NCI-H82 treated with DMSO at 0.1 percent for 48 hours (cell line): ENCODE measurements around the gene ITPK1.

Experiments used
- DNase-seq: peaks from one replicate; lab custom pipeline; 2025; ENCODE audit not compliant: unreplicated experiment; lab: John Stamatoyannopoulos, UW

The ITPK1 gene

DNA sequence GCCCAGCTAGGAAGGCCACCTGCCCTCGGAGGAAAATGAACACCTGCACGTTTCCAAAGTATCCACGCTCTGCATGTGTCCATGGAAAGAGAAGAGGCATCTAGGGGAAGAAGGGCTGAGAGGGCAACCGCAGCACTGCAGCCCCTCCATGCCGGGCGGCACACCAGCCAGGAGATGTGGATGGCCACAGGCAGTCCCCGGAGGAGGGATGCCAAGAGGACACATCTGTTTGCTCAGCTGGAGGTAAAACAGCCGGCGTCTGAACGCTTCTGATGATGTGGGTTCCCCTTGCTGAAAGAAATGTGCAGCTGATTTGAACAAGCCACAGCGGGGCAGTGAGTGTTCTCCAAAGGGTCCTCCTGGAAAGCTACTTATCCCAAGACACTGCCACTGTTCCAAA is 158.8 kb downstream of the ITPK1 start:
- no peak for DNase-seq

DNA sequence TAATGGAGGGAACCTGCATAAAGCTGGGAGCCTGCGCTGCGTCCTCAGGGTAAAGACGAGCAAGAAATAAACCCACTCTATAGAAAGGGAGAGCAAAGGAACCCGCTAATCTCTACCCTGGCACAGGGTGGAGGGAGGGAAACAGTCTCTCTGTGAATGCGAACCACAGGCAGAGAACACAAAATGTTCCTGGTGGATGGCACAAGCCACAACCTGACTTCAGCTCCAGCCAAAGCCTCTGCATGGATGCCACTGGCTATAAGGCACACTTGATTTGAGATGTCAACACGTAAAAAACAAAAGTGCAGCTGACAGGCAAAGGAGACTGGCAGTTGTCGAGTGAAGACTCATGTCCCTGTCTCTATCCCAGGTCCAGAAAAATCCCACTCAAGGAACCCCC is 160.3 kb downstream of the ITPK1 start:
- no peak for DNase-seq

DNA sequence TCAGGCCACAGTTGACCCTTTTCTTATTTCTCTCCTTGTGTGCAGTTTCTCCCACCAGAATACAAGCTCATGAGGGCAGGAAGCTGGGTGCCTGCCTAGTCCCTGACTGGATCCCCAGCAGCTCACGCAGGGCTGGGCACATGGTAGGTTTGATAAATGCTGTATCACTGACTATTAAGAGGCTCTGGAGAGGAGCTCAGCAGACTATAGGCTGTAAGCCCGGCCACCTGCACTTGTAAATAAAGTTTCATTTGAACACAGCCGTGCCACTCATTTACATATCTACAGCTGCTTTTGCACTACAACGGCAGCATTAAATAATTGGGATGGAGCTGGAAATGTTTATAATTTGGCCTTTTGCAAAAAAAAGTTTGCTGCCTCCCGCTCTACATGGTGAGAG is 160.8 kb downstream of the ITPK1 start:
- no peak for DNase-seq

DNA sequence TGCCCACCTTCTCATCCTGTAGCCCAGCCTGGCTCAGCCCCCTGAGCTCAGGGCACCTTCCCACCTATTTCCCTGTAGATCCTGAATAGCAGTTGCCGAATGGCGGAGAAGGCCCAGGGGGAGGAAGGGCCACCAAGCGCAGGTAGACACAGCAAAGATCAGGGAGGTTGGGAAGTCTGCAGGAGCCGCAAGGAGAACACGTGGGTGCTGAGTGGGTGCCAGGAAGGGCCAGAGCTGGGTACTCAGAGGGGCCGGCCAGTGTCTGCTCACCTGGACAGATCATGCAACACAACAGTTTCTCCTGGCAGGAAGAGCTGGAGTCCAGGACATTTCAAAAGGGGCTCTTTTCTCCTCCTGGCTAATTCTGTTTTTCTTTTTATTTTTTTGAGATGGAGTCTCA is 162.2 kb downstream of the ITPK1 start:
- DNase-seq, result no peak

DNA sequence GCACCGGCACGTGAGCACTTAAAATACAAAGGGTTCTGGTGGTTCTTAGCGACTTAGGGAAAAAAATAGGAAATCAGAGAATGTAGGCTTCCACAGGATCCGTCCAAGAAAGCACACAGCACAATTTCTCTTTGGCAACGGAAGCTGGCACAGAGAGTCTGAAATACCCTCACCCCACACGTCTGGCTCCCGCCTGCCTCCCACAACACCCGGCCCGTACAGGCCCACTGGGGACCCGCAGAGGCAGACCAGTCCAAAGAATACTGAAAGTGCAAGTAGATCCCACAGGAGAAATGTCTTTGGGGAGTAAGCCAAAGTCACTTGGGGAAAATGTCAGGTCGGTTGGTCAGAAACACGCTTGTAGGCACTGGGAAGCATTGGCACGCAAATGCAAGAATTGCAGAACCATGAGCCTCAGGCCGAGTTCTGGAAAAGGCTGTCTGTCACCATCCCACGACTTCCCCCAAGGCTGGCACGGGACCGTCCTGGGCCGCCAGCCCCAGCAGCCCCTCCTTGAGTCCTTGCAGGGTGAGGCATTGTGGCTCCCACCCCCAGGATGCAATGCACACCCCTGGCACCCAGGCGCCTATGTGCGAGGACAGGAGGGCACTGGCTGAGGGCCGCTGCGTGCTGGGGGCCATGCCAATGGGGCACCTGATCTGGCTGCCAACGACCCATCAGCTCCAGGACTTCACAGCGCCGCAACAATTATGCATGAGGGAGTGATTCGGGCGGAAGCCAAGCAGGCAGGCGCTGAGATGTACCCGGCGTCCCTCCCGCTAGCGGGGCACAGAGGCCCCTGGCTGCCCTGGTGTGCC is 163.0 kb downstream of the ITPK1 start:
- no peak for DNase-seq

DNA sequence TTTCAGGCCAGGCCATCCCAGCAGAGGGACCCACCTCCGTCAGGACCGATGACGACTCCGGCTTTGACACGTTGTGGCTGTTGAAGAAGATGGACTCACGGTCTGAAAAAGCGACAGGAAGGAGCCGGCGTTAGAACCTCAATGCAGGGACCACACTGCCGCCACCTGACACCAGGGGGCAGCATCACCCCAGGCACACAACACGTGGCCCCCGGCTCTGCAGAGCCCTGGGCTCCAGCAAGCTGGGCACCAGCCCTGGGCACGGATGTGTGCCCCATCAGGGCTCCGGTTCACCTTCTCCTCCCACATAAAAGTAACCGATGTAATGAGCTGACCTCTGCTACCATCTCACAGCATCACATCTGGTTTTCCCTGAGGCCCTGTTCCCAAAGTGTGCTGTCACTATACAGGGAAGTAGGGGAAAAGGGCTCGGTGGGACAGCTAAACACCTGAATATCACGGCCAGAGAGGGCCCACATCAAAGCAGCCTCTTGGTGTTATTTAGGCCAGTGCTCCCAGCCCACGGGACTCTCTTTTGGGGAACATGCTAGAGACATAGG is 163.7 kb downstream of the ITPK1 start:
- DNase-seq, result peak; percentile 38

DNA sequence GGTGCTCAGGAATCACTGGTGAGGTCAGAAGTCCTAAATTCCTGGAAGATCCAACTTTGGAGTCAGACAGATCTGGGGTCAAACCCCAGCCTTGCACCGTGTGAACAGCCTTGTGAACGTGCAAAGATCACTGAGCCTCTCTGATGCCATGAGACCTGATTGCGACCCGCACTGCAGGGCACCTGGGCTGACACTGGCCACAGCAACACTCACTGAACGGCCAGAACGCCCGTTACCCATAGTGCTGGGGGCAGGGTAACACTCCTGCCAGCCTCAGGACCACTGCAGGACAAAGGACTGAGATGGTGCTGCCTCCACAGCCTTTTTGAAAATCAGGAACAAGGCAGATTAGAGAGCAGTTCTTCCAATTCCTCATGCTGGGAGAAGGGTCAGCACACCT is 164.5 kb downstream of the ITPK1 start:
- DNase-seq, result no peak

DNA sequence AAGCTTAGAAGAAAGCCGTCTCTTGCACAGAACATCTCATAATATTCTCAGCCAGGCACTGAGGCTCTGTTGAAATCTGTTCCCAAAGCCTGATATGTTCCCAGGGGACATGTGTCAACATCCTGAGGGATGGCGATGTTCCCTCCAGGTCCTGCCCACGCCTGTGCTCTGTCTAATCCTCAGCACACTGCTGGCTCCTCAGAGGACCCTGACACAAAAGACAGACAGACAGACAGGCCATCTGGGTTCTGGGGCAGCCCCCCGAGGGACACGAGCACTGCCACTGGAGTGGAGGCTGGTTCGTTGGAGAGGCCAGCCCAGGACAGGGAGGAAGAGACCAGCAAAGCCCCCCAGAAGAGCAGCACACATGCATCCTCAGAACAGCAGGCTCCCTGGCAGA is 165.0 kb downstream of the ITPK1 start:
- DNase-seq, result peak; percentile 3

DNA sequence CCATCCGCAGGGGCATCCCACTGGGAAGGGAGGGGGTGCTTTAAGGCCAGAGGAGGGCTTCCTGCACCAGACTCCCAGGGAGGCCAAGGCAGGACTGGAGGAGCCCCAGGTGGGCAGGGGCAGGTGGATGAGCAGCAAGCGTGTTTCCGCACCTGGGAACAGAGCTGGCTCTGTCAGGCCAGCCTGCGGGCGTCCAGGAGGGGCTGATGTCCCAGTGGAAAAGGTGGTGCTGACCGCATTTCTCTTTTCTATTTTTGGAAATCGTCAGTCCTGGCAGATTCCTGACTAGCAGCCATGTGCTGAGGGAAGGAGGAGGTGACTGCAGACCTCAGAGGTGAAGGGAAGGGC is 165.6 kb downstream of the ITPK1 start:
- DNase-seq, result no peak

DNA sequence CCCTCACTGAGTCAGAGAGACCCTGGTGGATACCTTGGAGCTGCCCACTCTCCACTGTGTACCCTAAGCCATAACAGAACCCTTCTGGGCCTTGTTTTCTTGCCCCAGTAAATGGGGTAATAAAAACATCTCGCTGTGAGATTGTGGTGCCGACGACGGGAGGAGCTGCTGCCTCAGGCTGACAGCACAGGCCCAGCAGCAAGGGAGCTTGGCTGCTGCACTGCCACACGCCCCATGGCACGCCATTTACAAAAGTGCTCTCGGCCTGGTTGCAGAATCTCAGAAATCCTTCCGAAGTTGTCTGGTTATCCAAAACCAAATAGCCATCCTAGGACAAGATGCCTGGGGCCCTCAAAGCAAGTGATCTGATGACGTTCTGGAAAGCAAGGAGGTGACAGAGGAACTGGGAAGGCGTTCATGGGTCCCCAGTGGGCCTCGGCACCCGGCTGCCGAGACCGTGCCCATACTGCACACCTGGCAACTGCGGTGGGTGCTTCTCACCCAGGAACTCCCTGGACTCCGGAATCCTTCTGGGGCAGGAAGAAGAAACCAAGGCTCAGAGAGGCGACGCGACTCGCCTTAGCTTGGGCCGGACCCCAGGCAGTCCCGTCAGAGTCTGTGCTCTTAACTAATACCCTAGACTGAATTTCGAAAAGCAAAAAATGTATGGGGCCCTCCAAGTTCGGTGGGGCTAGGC is 166.1 kb downstream of the ITPK1 start:
- no peak for DNase-seq

DNA sequence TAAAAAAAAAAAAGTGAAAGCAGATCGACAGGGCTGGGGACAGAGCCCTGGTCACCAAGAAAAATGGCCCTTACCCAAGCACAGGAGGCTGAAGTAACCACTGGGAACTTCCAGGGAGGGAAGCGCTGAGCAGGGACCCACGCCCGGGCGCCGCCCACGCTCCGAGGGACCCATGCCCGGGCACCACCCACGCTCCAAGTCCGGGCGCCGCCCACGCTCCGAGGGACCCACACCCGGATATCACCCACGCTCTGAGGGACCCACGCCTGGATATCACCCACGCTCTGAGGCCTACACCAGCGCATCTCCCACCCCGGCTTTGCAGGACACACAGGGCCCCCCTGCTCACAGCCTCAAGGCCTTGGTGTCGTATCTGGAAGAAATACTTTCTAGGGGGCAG is 167.1 kb downstream of the ITPK1 start:
- no peak for DNase-seq

DNA sequence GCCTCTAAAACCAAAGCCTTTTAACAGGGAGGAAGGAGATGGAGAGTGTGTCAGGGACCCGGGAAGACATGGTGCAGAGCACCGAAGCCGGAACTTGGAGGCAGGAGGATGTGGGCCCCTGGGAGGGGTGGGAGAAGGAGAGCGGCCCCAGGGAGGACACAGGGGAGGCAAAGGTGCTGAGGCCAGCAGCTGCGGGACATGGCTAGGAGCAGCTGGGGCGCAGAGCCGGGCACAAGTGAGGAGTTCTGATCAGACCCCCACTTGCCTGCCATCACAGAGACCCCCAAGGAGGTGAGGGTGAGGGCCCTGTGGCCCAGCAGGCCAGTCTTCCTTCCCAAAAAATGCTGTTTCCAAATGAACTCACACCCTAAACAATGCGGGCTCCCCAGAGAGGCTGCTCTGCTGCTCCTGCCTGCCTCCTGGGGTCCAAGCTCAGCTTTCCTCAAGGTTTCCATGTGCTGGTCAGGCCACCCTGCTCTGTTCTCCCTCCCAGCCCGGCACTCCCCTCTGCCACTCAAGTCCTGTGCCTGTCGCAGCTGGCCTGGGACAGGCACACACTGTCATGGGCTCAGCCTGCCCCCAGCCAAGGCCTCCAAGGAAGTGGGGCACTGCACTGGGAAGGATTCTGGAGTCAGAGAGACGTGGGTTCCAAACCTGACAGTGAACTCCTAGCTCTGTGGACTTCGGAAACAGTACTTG is 168.7 kb downstream of the ITPK1 start:
- DNase-seq, result no peak

DNA sequence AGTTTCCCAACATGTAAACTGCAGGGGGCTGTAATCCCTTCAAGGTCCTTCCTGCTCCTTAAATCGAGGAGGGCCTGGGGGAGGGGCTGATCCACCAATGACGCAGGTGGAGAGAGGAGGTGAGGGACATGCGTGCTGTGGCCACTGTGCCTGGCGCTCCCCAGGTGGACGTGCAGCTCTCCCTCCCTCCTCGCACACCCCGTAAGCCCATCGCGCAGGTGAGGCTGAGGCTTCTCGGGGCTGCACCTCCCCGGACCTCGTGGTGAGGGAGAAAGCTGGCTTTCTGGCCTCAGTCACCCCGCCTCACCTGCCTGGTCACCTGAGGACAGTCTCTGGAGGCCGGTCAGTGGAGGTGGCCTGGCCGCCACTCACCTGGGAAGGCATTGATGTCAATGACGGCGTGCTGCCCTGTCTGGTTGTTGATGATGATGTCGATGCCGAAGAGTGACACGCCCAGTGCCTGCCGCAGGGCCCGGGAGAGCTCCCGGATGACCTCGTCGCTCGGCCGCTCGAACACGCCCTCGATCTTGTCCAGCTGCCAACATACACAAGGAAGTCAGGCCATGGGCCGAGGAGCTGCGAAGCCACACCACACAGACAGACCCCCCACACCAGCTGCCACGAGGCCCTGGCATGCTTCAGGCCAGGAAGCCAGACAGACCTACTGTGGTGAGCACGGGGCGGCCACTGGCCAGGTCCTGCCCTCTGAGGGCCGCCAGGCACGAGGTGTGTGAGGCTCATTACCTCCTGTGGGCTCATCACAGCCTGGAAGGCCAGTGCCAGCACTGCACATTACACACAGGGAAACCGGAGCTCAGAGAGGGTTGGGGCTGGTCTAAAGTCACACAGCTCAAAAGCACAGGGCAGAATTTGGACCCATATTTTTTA is 169.5 kb downstream of the ITPK1 start:
- no peak for DNase-seq

DNA sequence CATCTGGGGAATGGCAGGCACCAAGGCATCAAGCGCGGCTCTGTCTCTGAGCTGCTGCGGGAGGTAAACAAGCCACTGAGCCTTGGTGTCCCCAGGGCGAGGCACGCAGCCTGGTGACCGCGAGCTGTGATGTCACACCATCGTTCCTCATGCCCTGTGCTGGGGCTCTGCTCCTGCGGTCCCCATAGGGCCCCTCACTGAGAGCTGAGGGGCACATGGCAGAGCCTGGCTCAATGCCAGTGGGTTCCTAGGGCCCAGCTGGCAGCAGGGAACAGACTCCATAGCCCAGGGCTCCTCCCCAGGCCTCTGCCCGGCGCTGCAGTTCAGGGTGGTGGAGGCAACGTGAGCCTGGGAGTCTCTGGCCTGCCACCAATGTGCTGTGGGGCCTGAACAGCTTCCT is 170.2 kb downstream of the ITPK1 start:
- DNase-seq, result no peak

DNA sequence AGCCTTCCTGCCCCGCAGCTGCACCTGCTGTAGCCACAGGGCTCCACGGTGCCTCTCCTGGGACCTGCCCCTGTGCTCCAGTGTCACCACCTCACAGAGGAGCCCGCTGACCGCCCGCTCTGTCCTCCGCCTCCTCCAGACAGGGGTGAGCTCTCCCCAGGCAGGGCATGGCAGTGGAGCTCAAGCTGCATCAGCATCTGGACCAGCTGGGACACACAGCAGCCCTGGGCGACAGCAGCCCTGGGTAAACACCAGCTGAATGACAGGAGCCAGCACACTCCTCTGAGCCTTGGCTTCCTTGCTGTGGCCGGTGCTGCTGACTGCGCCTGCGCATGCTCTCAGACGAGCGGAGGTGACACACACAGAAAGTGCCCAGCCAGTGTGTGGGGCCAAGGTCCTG is 170.7 kb downstream of the ITPK1 start:
- DNase-seq, result no peak

DNA sequence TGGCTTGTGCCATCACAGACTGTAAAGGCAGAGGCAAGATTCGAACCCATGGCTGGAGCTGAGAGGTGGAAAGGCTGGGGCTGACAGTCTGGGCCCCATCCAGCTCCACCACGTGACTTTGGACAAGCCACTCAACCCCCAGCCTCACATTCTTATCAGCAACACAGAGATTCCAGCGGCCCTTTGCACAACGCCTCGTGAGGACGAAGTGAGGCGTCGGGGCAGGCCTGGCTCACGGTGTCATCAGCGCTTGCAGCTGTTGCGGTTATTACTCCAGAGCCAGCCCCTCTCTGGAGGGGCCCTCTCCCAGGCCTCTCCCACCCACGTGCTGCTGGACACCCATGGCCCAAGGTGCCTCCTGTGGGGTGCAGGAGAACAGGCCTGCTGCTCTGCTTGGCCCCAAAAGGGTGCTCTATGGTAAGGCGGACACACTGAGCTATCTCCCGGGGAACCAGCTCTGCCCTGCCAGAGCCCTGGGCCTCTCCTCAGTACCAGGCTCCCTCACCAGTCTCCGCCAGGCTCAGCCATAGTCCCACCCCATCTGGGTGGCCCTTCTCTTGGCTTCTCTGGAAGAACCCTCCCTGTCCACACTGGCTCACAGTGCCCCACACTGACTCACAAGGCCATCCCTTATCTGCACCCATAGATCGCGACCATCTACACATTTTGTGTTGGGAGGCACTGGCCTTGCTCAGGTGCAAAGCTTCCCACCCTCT is 171.7 kb downstream of the ITPK1 start:
- DNase-seq, result no peak

DNA sequence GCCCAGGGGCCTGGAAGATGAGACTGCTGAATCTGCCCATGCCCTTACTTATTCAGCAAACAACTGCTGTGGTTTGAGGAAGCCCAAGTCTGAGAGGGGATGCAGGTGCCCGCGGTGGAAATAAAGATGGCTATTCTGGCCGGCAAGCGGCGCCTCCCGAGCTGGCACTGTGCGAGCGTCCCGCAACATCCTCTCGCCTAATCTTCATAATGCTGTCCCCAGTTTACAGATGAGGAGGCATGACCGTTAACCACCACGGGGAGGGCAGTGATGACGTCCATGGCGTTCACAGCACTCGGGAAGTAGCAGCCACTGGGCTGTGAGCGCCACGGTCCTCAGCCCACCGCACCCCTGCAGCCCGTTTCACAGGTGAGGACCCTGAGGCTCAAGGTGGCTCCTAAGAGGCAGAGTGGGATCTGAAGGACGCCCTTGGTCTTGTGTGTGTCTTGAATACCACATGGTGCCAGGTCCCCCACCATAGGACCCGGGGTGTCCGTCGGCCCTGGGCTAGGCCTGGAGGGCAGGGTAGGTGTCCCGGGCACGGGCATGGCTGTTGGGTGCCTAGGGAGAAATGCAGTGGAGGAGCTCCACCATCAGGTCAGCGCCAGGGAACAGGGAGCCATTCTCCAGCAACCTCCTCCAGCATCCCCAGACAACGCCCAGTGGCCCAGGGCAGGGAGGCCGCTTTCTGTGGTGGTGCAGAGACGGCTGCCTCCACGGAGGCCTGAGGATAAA is 172.6 kb downstream of the ITPK1 start:
- no peak for DNase-seq

DNA sequence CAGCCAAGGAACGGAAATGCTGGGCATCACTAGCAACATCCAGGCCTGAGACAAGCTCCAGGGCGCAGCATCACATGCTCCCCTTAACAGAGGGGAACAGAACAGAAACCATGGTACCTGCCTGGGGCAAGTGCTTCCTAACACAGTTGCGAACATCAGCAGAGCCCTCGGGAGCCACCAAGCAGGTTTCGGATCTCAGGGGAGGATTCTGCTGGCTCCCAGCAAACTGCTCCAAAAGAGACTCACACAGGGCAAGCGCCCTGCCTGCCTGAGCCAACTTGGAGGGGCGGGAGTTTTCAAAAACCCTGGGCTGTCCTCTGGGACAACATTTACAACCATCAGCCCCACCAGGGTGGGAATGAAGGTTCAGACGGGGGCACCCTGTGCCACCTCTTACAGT is 173.1 kb downstream of the ITPK1 start:
- DNase-seq, result no peak

DNA sequence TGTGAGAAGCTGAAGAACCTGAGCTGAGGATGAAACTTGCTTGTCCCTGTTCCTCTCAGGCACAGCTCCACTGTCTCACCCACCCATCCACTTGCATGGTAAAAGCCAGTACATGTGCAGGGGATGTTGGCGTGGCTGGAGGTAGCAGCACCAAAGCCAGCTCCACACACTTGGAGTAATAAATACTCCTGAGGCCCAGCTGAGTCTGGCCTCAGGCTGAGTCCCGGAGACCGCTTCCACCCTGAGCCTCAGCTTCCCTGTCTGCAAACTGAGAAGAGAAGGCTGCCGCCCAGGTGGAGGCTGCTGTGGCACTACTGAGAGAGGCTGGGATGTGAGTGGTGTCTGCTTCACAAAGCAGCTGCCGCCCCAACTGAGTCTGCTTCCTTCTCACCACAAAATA is 173.6 kb downstream of the ITPK1 start:
- DNase-seq, result no peak

DNA sequence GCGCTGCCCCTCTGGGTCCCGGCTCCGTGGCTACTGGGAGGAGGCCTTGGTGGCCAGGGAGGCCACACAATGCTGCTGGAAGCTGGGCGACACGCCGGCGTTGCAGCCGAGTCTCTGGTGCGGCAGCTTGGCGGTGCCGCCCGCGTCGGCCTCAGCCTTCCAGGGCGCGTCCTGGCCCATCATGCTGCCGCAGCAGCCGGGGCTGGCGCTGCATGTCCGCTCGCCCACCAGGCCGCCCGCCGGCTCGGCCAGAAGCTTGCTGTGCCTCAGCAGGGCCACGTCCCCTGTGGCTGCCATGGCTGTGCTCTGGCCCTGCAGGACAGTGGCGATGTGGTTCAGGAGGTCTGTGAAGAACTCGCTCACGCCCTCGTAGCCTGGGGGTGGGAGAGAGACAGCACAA is 174.2 kb downstream of the ITPK1 start:
- no peak for DNase-seq
